ENCODE data around the gene IRS4.

The IRS4 gene

DNA sequence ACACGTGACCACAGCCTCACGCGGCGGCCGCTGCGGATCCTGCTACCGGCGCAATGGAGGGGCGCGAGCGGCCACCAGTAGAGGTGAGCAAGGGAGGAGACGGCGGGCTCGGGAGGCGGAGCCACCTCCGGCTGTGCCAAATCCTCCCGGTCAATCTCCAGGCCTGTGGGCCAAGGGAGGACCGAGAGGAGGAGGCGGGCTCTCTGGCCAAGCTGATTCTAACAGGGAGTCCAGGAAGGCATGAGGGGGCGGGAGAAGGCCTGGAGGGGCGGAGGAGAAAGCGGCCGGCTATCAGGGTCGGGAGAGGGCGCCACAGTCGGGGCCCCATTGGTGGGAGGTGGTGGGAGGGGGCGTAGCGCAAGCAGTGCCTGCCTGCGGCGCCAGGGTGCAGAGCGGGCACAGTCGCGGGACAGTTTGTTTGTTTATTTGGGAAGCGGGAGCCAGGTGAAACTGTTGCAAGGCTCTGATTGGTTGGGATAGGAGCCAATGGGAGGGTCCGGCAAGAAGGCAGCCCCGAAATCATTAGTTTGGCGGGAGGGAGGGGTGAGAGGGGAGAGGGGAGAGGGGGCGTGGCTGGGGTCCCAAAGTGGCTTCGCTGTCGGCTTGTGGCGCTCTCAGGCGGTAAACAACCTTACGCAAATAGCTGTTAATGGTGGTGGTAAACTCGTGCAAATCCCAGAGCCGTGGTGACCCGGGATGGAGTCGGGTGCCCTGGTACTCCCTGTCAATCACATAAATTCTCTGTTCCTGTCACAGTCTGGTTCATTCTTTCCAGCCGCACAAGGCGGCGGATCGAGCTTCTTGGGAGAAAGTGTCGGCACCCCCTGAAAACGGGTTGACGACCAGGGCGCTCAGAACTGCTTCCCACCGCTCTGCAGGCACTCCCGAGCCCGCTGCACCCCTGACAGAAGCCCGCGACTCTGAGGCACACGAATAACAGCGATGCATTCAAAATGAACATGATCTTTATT lies at the start of gene IRS4:
Gene IRS4 (minus strand): TSS at position 55 of the 971 bp plus-strand sequence.
- TF ChIP-seq, protein P1, sequence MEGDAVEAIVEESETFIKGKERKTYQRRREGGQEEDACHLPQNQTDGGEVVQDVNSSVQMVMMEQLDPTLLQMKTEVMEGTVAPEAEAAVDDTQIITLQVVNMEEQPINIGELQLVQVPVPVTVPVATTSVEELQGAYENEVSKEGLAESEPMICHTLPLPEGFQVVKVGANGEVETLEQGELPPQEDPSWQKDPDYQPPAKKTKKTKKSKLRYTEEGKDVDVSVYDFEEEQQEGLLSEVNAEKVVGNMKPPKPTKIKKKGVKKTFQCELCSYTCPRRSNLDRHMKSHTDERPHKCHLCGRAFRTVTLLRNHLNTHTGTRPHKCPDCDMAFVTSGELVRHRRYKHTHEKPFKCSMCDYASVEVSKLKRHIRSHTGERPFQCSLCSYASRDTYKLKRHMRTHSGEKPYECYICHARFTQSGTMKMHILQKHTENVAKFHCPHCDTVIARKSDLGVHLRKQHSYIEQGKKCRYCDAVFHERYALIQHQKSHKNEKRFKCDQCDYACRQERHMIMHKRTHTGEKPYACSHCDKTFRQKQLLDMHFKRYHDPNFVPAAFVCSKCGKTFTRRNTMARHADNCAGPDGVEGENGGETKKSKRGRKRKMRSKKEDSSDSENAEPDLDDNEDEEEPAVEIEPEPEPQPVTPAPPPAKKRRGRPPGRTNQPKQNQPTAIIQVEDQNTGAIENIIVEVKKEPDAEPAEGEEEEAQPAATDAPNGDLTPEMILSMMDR (IDR thresholded peaks at IDR 0.05; ENCODE audit: extremely low read depth, insufficient read depth, missing control alignments): no peak
- peak; percentile 25 for DNase-seq (ENCODE audit: low spot score)
- in situ Hi-C loops (cut with MboI; ENCODE audit: low pct_unique_long_range_greater_than_20kb, low sequenced_read_pairs, unreplicated experiment): no loop called here

DNA sequence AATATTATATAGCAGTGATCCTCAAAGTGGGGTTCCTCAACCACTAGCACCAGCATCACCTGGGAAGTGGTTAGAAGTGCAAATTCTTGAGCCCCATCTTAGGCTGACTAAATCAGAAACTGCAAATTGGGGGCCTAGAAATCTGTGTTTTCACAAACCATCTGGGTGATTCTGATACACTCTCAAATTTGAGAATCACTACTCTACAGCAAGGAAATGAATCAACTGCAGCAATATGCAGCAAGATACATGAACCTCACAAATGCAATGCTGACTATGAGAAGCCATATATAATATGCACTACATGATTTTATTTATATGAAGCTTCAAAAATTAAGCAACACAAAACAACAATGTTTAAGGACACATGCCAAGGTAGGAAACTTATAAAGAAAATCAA lies 36.2 kb upstream of the IRS4 start:
- TF ChIP-seq, protein P1 (IDR thresholded peaks at IDR 0.05; ENCODE audit: extremely low read depth, insufficient read depth, missing control alignments): no peak
- DNase-seq (ENCODE audit: low spot score): no peak
- in situ Hi-C loops (cut with MboI; ENCODE audit: low pct_unique_long_range_greater_than_20kb, low sequenced_read_pairs, unreplicated experiment): no loop called here

DNA sequence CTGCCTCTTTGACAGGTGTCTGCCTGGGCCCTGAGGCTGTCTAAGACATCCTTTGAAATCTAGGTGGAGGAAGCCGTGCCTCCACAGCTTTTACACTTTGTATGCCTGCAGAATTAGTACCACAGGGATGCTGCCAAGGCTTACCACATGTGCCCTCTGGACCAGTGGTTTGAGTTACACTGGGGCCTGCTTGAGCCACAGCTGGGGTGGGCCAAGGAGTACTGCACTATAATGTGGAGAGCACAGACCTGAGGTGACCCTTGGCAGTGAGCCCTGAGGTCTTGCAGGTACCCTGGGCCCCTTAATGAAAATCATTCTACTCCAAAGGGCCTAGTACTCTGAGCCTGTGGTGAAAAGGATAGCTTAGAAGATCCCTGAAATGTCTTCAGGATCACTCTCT lies 27.2 kb upstream of the IRS4 start:
- in situ Hi-C loops (cut with MboI; ENCODE audit: low pct_unique_long_range_greater_than_20kb, low sequenced_read_pairs, unreplicated experiment): no loop called here
- TF ChIP-seq, protein P1 (IDR thresholded peaks at IDR 0.05; ENCODE audit: extremely low read depth, insufficient read depth, missing control alignments): no peak
- no peak for DNase-seq (ENCODE audit: low spot score)

DNA sequence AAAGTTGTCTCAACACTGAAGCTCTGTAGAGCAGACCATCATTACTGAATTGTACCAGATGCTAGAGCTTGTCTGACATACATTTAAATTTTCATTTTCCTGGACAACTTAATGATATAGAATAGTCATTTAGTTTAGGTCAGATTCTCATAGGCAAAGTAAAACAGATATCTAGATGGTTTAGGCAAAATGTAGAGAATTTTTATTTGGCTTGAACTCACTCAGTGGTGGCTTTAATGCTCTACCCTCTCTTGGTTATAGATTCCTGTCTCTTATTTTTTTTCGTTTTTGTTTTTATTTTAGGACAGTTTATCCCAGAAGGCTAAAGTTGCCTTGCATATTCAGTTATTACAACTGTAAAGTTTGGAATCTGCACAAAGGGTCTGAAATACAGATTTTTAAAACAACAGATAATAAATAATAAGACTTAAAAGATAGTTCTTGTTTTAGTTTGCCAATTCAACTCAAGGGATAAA lies 4.0 kb upstream of the IRS4 start:
- in situ Hi-C loops (cut with MboI; ENCODE audit: low pct_unique_long_range_greater_than_20kb, low sequenced_read_pairs, unreplicated experiment): no loop called here
- no peak for DNase-seq (ENCODE audit: low spot score)
- TF ChIP-seq, protein P1 (IDR thresholded peaks at IDR 0.05; ENCODE audit: extremely low read depth, insufficient read depth, missing control alignments): no peak

DNA sequence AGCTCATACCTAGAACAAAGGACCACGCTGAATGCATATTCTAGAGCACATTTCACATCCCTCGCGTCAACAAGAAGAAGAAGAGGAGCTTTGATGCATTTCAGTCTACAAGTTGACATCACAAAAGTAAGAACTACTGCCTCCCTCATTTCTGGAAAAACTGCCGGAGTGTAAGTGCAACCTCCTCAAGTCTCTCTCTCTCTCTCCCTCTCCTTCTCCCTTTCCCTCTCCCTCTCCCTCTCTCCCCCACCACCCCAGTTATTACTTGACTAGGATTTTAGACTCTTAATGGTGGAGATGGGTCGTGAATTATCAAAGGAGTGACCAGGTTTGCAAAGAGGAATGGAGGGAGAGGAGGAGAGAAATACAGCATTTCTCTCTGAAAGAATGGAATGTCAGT lies 1.4 kb upstream of the IRS4 start:
- TF ChIP-seq, protein P1 (IDR thresholded peaks at IDR 0.05; ENCODE audit: extremely low read depth, insufficient read depth, missing control alignments): no peak
- in situ Hi-C loops (cut with MboI; ENCODE audit: low pct_unique_long_range_greater_than_20kb, low sequenced_read_pairs, unreplicated experiment): no loop called here
- no peak for DNase-seq (ENCODE audit: low spot score)

DNA sequence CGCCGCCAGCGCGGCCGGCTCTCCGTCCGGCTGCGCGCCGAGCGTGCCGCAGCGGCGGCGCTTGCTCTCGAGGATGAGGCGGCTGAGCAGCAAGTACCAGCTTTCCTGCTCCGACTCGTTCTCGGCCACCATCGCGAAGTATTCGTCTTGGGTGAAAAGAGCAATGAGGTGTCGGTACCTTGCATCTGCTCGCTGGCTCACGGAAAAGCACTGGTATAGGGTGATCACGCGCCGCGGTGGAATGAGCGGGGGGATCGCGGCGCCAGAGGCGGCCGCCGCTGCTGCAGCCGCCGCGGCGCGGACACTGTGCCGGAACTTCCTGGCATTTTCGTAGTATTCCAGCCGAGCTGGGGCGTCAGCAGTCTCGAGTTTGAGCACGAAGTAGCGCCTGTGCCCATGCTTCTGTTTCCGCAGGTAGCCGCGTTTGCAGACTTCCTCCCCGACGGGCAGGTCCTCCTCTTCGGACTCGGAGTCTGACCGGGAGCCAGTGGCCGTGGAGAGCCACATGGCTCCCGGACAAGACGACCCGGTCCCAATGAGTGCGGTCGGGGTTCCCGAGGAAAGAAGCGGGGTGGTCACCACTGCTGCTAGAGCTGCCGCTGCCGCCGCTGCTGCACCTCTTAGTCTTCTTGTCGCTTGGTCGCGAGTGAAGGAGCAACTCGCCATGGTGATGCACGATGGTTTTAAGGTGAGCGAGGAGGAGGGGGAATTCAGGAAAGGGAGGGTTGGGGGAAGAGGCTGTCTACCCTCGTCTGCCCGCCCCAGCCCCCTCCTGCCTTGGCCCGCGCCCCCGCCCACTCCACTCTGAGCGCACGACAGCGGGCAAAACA lies 469 bp downstream of the IRS4 start:
- in situ Hi-C loops (cut with MboI; ENCODE audit: low pct_unique_long_range_greater_than_20kb, low sequenced_read_pairs, unreplicated experiment): no loop called here
- DNase-seq (ENCODE audit: low spot score): peak; percentile 21
- TF ChIP-seq, protein P1 (IDR thresholded peaks at IDR 0.05; ENCODE audit: extremely low read depth, insufficient read depth, missing control alignments): no peak

Measured in GM13977 (cell line).